Measurements from ENCODE around the gene TINCR.

- no peak for TF ChIP-seq CTCF (IDR thresholded peaks at IDR 0.05)
- no peak for TF ChIP-seq POLR2A (IDR thresholded peaks at IDR 0.05)
Measured at GRCh38 chr19:5559804-5560133, 8.0 kb downstream of the TINCR start.

Measured in lower leg skin (tissue), 3 donors.